ENCODE measurements around the gene PDLIM1. TPM values are rescaled to one million over a fixed set of nuclear protein-coding genes. Genes with fewer than 3 reads are reported as not detected.

The PDLIM1 gene
- total and polyA plus RNA-seq, 9 of the 15 experiments (the other 6 are each of a cell fraction or from before 2014, with no cell fraction given) = 19.8 to 164 (median 39.1) TPM

DNA sequence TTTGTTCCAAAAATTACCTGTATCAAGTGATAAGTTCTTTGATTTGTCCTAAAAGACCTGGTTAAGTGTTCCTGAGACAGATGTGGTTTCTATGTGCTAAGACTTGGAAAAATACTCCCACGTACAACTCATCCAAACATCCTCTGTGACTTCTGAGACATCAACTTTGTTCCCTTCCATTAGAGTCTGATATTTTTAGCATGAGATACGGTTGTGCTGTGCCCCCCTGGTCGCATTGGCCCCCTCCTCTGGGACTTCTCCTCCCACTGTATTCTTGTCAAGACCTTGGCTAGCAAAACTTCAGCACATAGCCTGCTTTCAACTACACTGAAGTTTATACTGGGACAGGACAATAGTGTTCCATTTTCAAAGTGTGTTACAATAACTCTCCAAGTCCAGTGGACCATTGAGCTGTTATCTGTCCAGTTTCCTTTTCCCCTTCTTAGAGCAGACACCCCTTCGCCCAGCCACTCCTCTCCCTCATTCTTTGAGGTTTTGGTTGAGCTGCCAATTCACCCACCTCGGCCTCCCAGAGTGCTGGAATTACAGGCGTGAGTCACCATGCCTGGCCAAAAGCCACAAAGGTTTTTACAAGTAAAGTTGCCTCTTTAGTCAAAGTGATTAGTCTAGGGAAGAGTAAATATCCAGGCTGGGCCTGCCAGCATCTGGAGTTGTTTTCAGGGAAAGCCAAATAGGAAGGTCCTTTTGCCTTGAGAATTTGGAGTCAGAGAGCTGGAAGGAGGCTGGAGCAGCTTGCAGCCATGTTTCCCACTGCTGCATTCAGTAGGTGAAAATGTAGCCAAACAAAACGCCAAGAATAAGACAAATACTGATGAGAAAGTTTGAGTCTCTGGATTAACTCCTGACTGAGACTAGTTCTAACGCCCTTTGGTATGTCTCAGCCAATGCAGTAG is 17.8 kb upstream of the PDLIM1 start (continued):
- no peak for TF ChIP-seq ESRRB (CRISPR knock-in tag; IDR thresholded peaks at IDR 0.05; ENCODE audit: borderline replicate concordance)
- peak; percentile 92 for TF ChIP-seq JUND (IDR thresholded peaks at IDR 0.05; ENCODE audit: borderline replicate concordance, low read depth, low read length)
- peak; percentile 88; the same call in 2 of the 3 replicates for TF ChIP-seq JUND (tag; IDR thresholded peaks at IDR 0.05; ENCODE audit: borderline replicate concordance, low read depth, low read length)
- TF ChIP-seq, protein P1, sequence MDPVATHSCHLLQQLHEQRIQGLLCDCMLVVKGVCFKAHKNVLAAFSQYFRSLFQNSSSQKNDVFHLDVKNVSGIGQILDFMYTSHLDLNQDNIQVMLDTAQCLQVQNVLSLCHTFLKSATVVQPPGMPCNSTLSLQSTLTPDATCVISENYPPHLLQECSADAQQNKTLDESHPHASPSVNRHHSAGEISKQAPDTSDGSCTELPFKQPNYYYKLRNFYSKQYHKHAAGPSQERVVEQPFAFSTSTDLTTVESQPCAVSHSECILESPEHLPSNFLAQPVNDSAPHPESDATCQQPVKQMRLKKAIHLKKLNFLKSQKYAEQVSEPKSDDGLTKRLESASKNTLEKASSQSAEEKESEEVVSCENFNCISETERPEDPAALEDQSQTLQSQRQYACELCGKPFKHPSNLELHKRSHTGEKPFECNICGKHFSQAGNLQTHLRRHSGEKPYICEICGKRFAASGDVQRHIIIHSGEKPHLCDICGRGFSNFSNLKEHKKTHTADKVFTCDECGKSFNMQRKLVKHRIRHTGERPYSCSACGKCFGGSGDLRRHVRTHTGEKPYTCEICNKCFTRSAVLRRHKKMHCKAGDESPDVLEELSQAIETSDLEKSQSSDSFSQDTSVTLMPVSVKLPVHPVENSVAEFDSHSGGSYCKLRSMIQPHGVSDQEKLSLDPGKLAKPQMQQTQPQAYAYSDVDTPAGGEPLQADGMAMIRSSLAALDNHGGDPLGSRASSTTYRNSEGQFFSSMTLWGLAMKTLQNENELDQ (CRISPR knock-in tag; IDR thresholded peaks at IDR 0.05; ENCODE audit: borderline replicate concordance) = no peak
- TF ChIP-seq, protein P2, sequence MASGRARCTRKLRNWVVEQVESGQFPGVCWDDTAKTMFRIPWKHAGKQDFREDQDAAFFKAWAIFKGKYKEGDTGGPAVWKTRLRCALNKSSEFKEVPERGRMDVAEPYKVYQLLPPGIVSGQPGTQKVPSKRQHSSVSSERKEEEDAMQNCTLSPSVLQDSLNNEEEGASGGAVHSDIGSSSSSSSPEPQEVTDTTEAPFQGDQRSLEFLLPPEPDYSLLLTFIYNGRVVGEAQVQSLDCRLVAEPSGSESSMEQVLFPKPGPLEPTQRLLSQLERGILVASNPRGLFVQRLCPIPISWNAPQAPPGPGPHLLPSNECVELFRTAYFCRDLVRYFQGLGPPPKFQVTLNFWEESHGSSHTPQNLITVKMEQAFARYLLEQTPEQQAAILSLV (tag; IDR thresholded peaks at IDR 0.05) = no peak
- no peak for TF ChIP-seq HLTF (IDR thresholded peaks at IDR 0.05)
- TF ChIP-seq PCBP1 (IDR thresholded peaks at IDR 0.05; ENCODE audit: low read depth, low read length, poor library complexity, severe bottlenecking) = no peak
- TF ChIP-seq, protein P3, sequence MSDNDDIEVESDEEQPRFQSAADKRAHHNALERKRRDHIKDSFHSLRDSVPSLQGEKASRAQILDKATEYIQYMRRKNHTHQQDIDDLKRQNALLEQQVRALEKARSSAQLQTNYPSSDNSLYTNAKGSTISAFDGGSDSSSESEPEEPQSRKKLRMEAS (CRISPR knock-in tag; IDR thresholded peaks at IDR 0.05) = no peak
- TF ChIP-seq ZNF408 (CRISPR knock-in tag; IDR thresholded peaks at IDR 0.05; ENCODE audit: low read depth) = no peak
- TF ChIP-seq, protein P4, sequence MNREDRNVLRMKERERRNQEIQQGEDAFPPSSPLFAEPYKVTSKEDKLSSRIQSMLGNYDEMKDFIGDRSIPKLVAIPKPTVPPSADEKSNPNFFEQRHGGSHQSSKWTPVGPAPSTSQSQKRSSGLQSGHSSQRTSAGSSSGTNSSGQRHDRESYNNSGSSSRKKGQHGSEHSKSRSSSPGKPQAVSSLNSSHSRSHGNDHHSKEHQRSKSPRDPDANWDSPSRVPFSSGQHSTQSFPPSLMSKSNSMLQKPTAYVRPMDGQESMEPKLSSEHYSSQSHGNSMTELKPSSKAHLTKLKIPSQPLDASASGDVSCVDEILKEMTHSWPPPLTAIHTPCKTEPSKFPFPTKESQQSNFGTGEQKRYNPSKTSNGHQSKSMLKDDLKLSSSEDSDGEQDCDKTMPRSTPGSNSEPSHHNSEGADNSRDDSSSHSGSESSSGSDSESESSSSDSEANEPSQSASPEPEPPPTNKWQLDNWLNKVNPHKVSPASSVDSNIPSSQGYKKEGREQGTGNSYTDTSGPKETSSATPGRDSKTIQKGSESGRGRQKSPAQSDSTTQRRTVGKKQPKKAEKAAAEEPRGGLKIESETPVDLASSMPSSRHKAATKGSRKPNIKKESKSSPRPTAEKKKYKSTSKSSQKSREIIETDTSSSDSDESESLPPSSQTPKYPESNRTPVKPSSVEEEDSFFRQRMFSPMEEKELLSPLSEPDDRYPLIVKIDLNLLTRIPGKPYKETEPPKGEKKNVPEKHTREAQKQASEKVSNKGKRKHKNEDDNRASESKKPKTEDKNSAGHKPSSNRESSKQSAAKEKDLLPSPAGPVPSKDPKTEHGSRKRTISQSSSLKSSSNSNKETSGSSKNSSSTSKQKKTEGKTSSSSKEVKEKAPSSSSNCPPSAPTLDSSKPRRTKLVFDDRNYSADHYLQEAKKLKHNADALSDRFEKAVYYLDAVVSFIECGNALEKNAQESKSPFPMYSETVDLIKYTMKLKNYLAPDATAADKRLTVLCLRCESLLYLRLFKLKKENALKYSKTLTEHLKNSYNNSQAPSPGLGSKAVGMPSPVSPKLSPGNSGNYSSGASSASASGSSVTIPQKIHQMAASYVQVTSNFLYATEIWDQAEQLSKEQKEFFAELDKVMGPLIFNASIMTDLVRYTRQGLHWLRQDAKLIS (CRISPR knock-in tag; IDR thresholded peaks at IDR 0.05) = no peak
- TF ChIP-seq, protein P5, sequence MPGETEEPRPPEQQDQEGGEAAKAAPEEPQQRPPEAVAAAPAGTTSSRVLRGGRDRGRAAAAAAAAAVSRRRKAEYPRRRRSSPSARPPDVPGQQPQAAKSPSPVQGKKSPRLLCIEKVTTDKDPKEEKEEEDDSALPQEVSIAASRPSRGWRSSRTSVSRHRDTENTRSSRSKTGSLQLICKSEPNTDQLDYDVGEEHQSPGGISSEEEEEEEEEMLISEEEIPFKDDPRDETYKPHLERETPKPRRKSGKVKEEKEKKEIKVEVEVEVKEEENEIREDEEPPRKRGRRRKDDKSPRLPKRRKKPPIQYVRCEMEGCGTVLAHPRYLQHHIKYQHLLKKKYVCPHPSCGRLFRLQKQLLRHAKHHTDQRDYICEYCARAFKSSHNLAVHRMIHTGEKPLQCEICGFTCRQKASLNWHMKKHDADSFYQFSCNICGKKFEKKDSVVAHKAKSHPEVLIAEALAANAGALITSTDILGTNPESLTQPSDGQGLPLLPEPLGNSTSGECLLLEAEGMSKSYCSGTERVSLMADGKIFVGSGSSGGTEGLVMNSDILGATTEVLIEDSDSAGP (CRISPR knock-in tag; IDR thresholded peaks at IDR 0.05) = no peak
- TF ChIP-seq ZNF217 (CRISPR knock-in tag; IDR thresholded peaks at IDR 0.05) = no peak
- TF ChIP-seq, protein P6, sequence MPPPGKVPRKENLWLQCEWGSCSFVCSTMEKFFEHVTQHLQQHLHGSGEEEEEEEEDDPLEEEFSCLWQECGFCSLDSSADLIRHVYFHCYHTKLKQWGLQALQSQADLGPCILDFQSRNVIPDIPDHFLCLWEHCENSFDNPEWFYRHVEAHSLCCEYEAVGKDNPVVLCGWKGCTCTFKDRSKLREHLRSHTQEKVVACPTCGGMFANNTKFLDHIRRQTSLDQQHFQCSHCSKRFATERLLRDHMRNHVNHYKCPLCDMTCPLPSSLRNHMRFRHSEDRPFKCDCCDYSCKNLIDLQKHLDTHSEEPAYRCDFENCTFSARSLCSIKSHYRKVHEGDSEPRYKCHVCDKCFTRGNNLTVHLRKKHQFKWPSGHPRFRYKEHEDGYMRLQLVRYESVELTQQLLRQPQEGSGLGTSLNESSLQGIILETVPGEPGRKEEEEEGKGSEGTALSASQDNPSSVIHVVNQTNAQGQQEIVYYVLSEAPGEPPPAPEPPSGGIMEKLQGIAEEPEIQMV (tag; conservative IDR thresholded peaks at IDR 0.05; ENCODE audit: low read depth) = no peak
- no peak for TF ChIP-seq HOXB6 (CRISPR knock-in tag; IDR thresholded peaks at IDR 0.05; ENCODE audit: borderline replicate concordance)

Measured in K562 (cell line).